ENCODE measurements around the gene PIWIL1.

Gene PIWIL1

GRCh38 chr12:130337488-130338303, at the start of gene PIWIL1:
Gene PIWIL1, plus strand, starts transcription at chr12:130337887. Its CDS starts 4,705 bp downstream, at chr12:130342592.
- no peak for DNase-seq (ENCODE audit: low spot score)

GRCh38 chr12:130288206-130288605, 49.5 kb upstream of the PIWIL1 start:
- DNase-seq (ENCODE audit: low spot score) = no peak

DNA sequence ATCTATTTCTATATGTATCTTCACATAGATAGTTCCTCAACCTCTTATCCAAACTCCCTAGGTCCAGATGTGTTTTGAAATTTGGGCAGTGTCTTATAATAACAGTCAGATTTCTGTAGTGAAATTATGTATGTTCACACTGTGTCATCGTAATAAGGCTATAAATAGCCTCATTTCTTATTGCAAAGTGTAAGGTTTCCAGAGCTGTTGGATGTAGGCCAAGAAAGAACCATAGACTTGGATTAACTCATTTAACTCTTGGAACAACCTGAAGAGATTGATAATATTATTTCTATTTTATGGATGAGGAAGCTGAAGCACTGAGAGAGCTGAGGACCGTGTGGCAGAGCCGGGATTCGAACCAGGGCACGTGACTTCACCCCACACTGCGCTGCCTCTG, 49.0 kb upstream of the PIWIL1 start:
- no peak for DNase-seq (ENCODE audit: low spot score)

DNA sequence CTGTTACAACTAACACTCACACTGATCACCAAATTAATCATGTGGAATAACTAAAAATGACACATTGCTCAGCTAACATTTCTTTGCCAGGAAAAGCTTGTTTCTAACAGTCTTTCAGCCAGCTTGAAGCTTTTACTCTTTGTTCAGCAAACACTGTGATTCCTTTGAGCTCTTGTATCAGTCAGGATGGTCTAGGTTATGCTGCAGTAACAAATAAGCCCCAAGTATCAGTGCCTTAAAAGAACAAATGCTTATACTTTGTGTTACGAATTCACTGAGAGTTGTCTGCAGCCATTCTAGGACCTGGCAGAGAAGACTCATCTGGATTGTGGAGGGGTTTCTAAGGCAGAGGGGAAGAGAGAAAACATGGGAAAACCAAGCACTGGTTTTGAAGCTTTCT, 47.6 kb upstream of the PIWIL1 start:
- no peak for DNase-seq (ENCODE audit: low spot score)

- DNase-seq (ENCODE audit: low spot score) = no peak
These were observed 39.2 kb upstream of the PIWIL1 start for GRCh38 chr12:130298322-130299021.

- DNase-seq (ENCODE audit: low spot score) = no peak
These were observed 38.1 kb upstream of the PIWIL1 start for GRCh38 chr12:130299574-130299973.

DNA sequence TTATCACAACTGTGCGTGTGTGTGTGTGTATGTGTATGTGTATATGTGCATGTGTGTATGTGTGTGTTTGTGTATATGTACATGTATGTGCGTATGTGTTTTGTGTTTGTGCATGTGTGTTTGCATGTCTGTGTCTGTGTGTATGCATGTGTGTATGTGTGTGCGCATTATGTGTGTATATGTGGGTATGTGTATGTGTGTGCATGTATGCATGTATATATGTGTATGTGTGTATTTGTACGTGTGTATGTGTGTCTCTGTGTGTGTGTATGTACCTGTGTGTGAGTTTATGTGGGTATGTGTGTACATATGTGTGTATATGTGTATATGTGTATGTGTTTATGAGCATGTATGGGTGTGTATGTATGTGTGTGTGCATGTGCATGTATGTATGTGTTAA, 37.6 kb upstream of the PIWIL1 start:
- no peak for DNase-seq (ENCODE audit: low spot score)

DNA sequence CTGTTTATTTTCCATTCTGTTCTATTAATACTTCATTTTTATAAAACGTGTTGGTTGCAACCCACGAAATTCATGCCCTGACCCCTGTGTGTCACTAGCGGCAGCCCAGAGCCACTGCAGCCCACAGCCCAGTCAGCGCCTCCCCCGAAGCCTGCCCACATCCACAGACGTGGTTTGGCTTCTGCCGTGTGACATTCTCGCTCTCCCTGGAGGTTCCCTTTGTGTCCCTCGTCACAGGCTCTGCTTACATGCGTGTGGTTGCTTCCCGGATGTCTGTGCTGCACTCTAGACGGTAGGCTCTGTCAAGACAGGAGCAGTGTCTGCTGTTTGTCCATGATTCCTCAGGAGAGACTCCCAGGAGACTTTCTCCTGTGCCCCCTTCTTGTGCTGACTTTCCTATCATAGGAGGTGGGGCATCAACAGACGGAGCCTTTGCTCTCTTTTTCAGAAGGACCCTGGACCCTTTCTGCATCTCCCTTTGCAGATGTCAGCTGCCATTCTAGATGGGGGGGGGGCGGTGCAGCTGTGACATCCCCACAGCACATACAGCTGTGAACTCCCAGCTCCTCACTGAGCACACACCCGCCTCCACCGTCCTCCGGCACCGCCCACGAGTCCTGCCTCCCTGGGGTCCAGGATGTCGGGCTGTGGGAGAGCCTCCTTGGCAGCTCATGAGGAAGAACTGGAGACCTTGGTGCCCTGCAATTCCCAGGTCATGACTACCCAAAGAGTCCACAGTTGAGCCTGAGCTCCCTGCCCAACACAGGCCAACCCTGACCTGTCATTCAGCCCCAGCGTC, 36.8 kb upstream of the PIWIL1 start:
- no peak for DNase-seq (ENCODE audit: low spot score)

DNA sequence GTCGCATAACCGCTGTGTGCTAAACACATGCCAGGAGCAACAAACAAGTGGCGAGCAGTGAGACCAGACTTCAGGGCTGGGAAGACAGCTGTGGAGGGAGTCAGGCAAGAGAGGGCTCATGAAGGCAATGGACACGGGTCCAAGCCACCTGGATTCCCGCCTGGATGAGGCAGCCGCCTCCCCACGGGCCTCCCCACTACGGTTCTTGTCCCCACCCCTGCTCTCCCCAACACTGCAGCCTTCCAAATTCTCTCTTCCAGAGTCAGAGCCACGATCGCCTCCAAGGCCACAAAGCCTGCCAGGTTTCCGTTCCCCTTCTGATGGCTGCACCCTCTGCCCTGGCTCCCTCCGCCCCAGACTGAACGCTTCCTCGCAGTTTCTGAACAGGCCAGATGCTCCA, 36.1 kb upstream of the PIWIL1 start:
- DNase-seq (ENCODE audit: low spot score) = no peak

DNA sequence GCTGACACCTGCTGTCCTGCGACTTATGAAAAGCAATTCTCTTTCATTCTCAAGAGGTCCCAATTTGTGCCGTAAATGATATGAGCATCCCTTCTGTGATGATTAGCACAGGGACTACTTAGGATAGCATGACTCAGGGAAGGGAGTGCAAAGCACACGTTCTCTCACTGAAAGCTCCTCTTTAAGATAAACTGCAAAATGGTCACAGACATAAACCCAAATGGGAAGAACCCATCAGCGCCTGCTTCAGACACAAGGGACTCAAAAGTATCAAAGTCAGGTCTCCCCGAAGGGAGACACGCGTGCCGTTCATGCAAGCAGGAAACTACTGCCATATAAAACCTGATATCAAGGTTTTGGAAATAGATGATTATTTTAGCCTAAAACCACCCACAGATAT, 33.9 kb upstream of the PIWIL1 start:
- DNase-seq (ENCODE audit: low spot score) = no peak

GRCh38 chr12:130307859-130308258, 29.8 kb upstream of the PIWIL1 start:
- no peak for DNase-seq (ENCODE audit: low spot score)

GRCh38 chr12:130308393-130308792, 29.3 kb upstream of the PIWIL1 start:
- DNase-seq (ENCODE audit: low spot score) = no peak

GRCh38 chr12:130316251-130316650, 21.4 kb upstream of the PIWIL1 start:
- no peak for DNase-seq (ENCODE audit: low spot score)

- no peak for DNase-seq (ENCODE audit: low spot score)
These were observed 17.2 kb upstream of the PIWIL1 start for GRCh38 chr12:130320536-130320935.

DNA sequence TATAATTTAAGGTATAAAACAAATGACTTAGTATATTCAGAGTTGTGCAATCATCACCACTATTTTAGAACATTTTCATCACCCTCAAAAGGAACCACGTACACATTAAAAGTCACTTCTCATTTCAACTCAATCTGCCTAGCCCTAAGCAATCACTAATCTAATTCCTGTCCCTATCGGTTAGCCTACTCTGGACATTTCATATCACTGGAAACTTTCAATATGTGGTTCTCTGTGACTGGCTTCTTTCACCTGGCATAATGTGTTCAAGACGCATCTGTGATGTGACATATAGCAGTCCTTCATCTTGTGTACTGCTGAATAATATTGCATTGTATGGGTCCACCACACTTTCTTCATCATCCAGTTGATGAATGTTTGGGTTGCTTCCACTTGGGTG, 15.4 kb upstream of the PIWIL1 start:
- DNase-seq (ENCODE audit: low spot score) = no peak

GRCh38 chr12:130330685-130331084, 7.0 kb upstream of the PIWIL1 start:
- DNase-seq (ENCODE audit: low spot score) = no peak

- DNase-seq (ENCODE audit: low spot score) = no peak
These were observed 6.5 kb upstream of the PIWIL1 start for GRCh38 chr12:130331146-130331545.

DNA sequence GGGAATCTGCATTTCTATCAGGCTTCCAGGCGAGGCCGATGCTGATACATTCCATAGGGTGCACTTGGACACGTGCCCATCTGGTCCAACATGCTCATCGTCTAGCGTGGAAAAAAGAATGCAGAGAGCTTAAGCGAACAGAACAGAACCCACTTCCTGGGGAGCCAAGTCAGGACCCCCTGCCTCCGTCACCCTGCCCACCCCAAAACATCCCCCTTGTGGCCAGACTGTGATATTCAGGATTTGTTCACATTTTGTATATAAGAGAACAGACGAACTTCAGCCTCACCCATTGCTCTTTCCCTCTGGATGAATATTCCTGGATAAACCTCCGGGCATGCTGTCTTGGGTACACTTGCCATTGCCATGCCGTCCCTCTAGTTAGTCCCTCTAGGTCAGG, 4.3 kb upstream of the PIWIL1 start:
- no peak for DNase-seq (ENCODE audit: low spot score)

GRCh38 chr12:130334399-130334798, 3.3 kb upstream of the PIWIL1 start:
- DNase-seq (ENCODE audit: low spot score) = no peak

DNA sequence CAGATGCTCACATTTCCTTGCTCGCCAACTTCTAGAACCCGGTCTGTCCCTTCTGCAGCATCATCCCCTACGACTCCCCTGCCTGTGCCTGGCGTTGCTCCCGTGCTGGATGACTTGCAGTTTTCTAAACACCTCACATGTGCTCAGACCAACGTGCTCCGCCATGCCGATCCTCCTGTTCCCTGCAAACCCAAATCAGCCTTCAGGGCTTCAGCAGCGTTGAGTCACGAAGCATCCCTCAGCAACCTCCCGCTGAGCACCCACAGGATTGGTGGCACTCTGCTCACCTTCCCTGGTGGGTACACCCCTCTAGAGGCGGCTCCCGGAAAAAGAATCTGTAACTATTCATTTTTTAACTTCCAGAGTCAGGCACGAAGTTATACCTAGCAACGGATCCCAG, 2.8 kb upstream of the PIWIL1 start:
- DNase-seq (ENCODE audit: low spot score) = no peak

DNA sequence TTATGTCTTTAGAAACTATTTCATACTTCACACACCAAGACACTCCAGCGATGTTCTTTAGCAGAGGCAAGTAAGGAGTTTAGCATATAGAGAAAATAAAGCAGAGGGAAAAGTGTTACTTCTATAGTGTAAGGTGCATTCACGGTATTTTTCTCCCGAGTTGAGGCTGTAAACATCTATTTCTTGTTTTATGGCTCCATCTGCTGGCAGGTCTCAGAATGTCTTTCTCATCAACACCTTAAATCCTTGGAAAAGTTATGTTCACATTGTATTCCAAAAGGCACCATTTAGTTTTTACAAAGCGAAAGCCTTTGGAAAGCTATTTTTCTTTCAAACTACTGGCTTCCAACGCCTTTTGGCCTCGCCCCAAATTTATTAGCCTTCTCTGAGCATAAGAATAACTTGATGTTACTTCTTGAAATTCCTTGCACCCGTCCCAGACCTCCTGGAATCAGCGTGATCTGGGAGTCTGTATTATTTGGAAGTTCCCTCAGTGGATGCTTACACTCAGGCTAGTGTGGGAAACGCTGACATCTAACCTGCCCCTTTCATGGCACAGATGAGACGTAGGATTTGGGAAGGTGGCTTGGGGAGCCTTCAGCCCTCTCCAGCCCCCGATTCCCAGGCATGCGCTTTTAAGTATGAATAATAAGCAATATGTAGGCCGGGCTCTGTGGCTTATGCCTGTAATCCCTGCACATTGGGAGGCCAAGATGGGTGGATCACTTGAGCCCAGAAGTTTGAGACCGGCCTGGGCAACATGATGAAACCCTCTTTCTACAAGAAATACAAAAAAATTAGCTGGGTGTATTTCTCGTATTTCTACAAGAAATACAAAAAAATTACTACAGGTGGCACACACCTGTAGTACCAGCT, 1.9 kb upstream of the PIWIL1 start:
- DNase-seq (ENCODE audit: low spot score) = peak; percentile 53
